HFF-Myc (cell line): Measurements from ENCODE around the gene C1QB.

Experiments
- DNase-seq: peaks from one replicate; pipeline ENCODE4 v3.0.0-alpha.2; 2011; ENCODE audit warnings: low read depth; ENCODE audit errors: extremely low read depth
- H3K4me3 ChIP-seq: replicated peaks from 2 replicates; pipeline ENCODE4 v1.5.1; 2011; ENCODE audit warnings: low read depth, mild to moderate bottlenecking, control low read depth, low read length
- CTCF ChIP-seq: IDR thresholded peaks from 2 replicates; pipeline ENCODE4 v1.5.1; 2012; ENCODE audit warnings: mild to moderate bottlenecking, low read depth, low read length, control low read depth; ENCODE audit errors: missing control alignments

The C1QB gene

GRCh38 chr1:22709227-22709626, 56.2 kb downstream of the C1QB start:
- TF ChIP-seq CTCF = peak; percentile 54
- no peak overlapping the region for H3K4me3 ChIP-seq
- no peak for DNase-seq

- H3K4me3 ChIP-seq = peak overlapping the region; percentile 31
- no peak for DNase-seq
- no peak for TF ChIP-seq CTCF
Measured at GRCh38 chr1:22709891-22710700, 57.1 kb downstream of the C1QB start.

- TF ChIP-seq CTCF = no peak
- DNase-seq = no peak
- H3K4me3 ChIP-seq = peak within 1 kb of the TSS; percentile 58
Measured at GRCh38 chr1:22710701-22711049, 57.6 kb downstream of the C1QB start, which contains the start of gene EPHB2. Gene EPHB2 (plus strand): TSS chr1:22710839. CDS start chr1:22710983, 144 bp downstream.

GRCh38 chr1:22711071-22711470, 58.0 kb downstream of the C1QB start:
- peak overlapping the region; percentile 58 for H3K4me3 ChIP-seq

More at GRCh38 chr1:22711071-22711470, 58.0 kb downstream of the C1QB start:
- DNase-seq = no peak
- no peak for TF ChIP-seq CTCF
